ENCODE results near the gene LY6G5C. TPM values are rescaled to one million over a fixed set of nuclear protein-coding genes. Genes with fewer than 3 reads are reported as not detected.
A peak's percentile ranks its signal among the peaks of the same experiment; 100 is the strongest.

LY6G5C gene
- total and polyA plus RNA-seq, 9 of the 15 experiments (the other 6 are each of a cell fraction or from before 2014, with no cell fraction given) = 0.10 to 0.67 (median 0.46) TPM; not detected in 4

GRCh38 chr6:31658983-31659648 lies 21.8 kb downstream of the LY6G5C start (continued):
- TF ChIP-seq HOMEZ (CRISPR knock-in tag; IDR thresholded peaks at IDR 0.05) (no peak), ZNF263 (CRISPR knock-in tag; IDR thresholded peaks at IDR 0.05; ENCODE audit: borderline replicate concordance) (no peak), ZNF644 (tag; IDR thresholded peaks at IDR 0.05; ENCODE audit: low read depth) (no peak), CC2D1A (IDR thresholded peaks at IDR 0.05) (no peak), ZNF184 (CRISPR knock-in tag; IDR thresholded peaks at IDR 0.05) (no peak), CTCFL (IDR thresholded peaks at IDR 0.05; ENCODE audit: borderline replicate concordance, insufficient read depth, low read depth, low read length, poor library complexity, severe bottlenecking) (no peak), ZNF146 (CRISPR knock-in tag; IDR thresholded peaks at IDR 0.05; ENCODE audit: unreplicated experiment) (no peak), MECOM (CRISPR knock-in tag; IDR thresholded peaks at IDR 0.05) (peak; percentile 30; the same call in 1 of the 2 replicates), NFRKB (IDR thresholded peaks at IDR 0.05; ENCODE audit: low read depth) (no peak), ZNF764 (CRISPR knock-in tag; IDR thresholded peaks at IDR 0.05; ENCODE audit: low read depth) (peak; percentile 62; the same call in 1 of the 2 replicates), U2AF1 (optimal IDR thresholded peaks at IDR 0.05; ENCODE audit: low read depth, low read length) (no peak), ZNF592 (IDR thresholded peaks at IDR 0.05) (no peak), CBFA2T2 (conservative IDR thresholded peaks at IDR 0.05) (no peak), SAFB2 (IDR thresholded peaks at IDR 0.05; ENCODE audit: borderline replicate concordance, low read depth, low read length, severe bottlenecking) (no peak), ZBTB2 (IDR thresholded peaks at IDR 0.05) (no peak), ATF7 (IDR thresholded peaks at IDR 0.05) (no peak), NR2C1 (IDR thresholded peaks at IDR 0.05) (no peak), NR2C1 (tag; IDR thresholded peaks at IDR 0.05) (no peak), NCOA1 (IDR thresholded peaks at IDR 0.05; ENCODE audit: low read depth) (no peak), SMAD4 (CRISPR knock-in tag; conservative IDR thresholded peaks at IDR 0.05) (no peak)
